ENCODE results near the gene HOXB3. TPM values are rescaled to one million over a fixed set of nuclear protein-coding genes. Genes with fewer than 3 reads are reported as not detected.

Gene HOXB3
- total and polyA plus RNA-seq, 2 of the 13 experiments (the other 11 are each of a cell fraction or from before 2014, with no cell fraction given): not detected

- TF ChIP-seq UBTF (CRISPR knock-in tag; IDR thresholded peaks at IDR 0.05) (0 out of 2 replicates have a peak, but pooled peaks have one; percentile 18), HMGA1 (CRISPR knock-in tag; conservative IDR thresholded peaks at IDR 0.05) (no peak), ZNF577 (CRISPR knock-in tag; IDR thresholded peaks at IDR 0.05; ENCODE audit: borderline replicate concordance, low read depth) (no peak), MBNL3 (CRISPR knock-in tag; conservative IDR thresholded peaks at IDR 0.05) (no peak), CTCF (CRISPR knock-in tag; IDR thresholded peaks at IDR 0.05) (peak; percentile 92), MAFK (conservative IDR thresholded peaks at IDR 0.05 in 1 of 2, IDR thresholded peaks at IDR 0.05 in 1 of 2; ENCODE audit: low read length in 2 of 2) (no peak), ZNF800 (CRISPR knock-in tag; IDR thresholded peaks at IDR 0.05) (no peak), PHF21A (CRISPR knock-in tag; IDR thresholded peaks at IDR 0.05) (no peak), STAT5B (CRISPR knock-in tag; IDR thresholded peaks at IDR 0.05) (no peak), CENPBD1 (CRISPR knock-in tag; IDR thresholded peaks at IDR 0.05; ENCODE audit: borderline replicate concordance, low read depth) (no peak), ZNF496 (CRISPR knock-in tag; IDR thresholded peaks at IDR 0.05; ENCODE audit: insufficient replicate concordance) (no peak), HES4 (CRISPR knock-in tag; IDR thresholded peaks at IDR 0.05; ENCODE audit: borderline replicate concordance) (no peak), TBX3 (IDR thresholded peaks at IDR 0.05; ENCODE audit: borderline replicate concordance) (no peak), HOXA9 (CRISPR knock-in tag; IDR thresholded peaks at IDR 0.05; ENCODE audit: borderline replicate concordance) (no peak), TBL1XR1 (IDR thresholded peaks at IDR 0.05; ENCODE audit: borderline replicate concordance, low read length, partially characterized antibody) (no peak), ZSCAN20 (CRISPR knock-in tag; IDR thresholded peaks at IDR 0.05; ENCODE audit: borderline replicate concordance) (no peak), ZNF275 (CRISPR knock-in tag; IDR thresholded peaks at IDR 0.05; ENCODE audit: borderline replicate concordance) (no peak), ZNF136 (CRISPR knock-in tag; IDR thresholded peaks at IDR 0.05; ENCODE audit: low read depth) (no peak), ZNF550 (CRISPR knock-in tag; IDR thresholded peaks at IDR 0.05; ENCODE audit: borderline replicate concordance) (no peak), PTBP1 (IDR thresholded peaks at IDR 0.05; ENCODE audit: low read depth, low read length, poor library complexity, severe bottlenecking) (no peak), BCL6 (CRISPR knock-in tag; IDR thresholded peaks at IDR 0.05) (no peak), ZNF891 (CRISPR knock-in tag; IDR thresholded peaks at IDR 0.05) (no peak)
These were observed 3.9 kb upstream of the HOXB3 start (continued) for GRCh38 chr17:48593840-48594537.
